Measurements from ENCODE around the gene ZBTB45.
"Not testable (repeated sequence)": the region's sequence is repeated elsewhere in the genome, so short reads cannot be mapped to it uniquely, and the experiment has no call there.

ZBTB45 gene

DNA sequence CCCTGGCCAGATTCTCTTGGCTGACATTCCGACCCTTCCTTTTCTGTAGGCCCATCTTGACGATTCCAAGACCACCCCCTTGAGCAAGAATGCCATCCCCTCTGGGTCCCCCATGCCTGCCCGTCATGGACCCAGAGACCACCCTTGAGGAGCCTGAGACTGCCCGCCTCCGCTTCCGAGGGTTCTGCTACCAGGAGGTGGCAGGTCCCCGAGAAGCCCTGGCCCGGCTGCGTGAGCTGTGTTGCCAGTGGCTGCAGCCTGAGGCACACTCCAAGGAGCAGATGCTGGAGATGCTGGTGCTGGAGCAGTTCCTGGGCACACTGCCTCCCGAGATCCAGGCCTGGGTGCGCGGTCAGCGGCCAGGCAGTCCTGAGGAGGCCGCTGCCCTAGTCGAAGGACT lies 42.5 kb downstream of the ZBTB45 start:
- no peak for DNase-seq (ENCODE audit: extremely low read depth in 1 of 2, low read depth in 1 of 2)

DNA sequence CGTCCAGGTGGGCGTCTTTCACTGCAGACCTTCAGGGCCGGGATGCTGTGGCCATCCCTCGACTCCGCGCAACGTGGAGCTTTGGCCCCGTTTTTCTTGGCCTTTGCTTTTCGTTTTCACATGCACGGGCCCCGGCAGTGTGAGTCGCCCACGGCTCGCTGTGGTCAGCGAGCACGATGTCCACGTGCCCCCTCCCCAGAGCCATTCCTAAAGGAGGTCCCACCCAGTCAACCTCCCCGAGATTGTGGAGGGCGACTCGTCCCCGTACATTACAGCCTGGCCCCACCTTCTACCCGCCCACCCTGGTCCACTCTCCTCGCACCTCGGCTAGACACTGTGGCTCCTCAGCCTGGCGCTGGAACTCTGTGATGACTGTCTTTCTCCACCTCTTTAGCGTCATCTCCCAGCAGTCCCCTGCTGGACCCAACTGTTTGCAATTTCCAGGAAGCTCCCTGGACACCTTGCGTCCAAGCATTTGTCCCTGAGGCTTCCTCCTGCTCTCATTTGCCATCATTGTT lies 43.1 kb downstream of the ZBTB45 start:
- DNase-seq (ENCODE audit: extremely low read depth in 1 of 2, low read depth in 1 of 2) = no peak

GRCh38 chr19:58475714-58476497 lies 43.7 kb downstream of the ZBTB45 start, which contains the start of gene ZNF446:
Gene ZNF446 (plus strand): TSS chr19:58476352. CDS start chr19:58477219, 867 bp downstream.
- peak; percentile 89 to 90 for DNase-seq (ENCODE audit: extremely low read depth in 1 of 2, low read depth in 1 of 2)

DNA sequence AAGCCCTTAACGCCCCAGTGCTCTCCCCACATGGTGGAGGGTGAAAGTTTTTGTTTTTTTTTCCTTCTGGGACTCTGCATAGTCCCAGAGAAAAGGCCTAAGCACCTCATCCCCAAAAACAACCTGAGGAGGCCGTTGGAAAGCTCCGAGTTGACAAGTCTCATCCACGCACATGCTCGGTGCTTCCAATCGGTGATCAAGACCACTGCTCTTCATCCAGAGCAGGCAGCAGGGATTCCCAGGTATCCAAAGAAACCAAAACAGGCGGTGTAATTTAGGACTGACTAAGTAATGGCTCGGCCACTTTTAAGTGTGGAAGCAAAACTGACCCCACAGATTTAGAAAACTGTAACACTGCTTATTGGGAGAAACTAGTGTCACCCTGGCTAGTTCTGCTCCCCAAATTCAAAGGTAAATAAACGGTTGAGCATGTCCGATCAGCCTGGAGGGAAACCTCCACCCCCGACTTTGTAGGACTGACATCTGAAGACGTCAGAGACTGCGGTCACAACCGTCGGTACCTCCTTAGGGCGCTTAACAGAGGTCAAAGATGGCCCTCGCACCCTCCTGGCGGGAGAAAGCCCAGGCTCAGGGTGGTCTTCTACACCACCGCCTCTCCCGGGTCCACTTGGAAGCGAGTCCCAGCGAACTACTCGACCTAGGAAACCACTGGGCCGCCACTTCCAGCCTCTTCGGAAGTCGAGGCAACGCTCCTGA lies 44.5 kb downstream of the ZBTB45 start:
- DNase-seq (ENCODE audit: extremely low read depth in 1 of 2, low read depth in 1 of 2) = no peak

- DNase-seq (ENCODE audit: extremely low read depth in 1 of 2, low read depth in 1 of 2) = no peak
Observed at GRCh38 chr19:58474291-58474996, 45.2 kb downstream of the ZBTB45 start.

GRCh38 chr19:58473775-58474174 lies 45.8 kb downstream of the ZBTB45 start:
- no peak for DNase-seq (ENCODE audit: extremely low read depth in 1 of 2, low read depth in 1 of 2)

DNA sequence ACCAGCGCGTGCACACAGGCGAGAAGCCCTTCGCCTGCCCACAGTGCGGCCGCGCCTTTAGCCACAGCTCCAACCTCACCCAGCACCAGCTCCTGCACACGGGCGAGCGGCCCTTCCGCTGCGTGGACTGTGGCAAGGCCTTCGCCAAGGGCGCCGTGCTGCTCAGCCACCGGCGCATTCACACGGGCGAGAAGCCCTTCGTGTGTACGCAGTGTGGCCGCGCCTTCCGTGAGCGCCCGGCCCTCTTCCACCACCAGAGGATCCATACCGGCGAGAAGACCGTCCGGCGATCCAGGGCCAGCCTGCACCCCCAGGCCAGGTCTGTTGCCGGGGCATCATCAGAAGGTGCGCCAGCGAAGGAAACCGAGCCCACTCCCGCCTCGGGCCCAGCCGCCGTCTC lies 47.9 kb downstream of the ZBTB45 start:
- DNase-seq (ENCODE audit: extremely low read depth in 1 of 2, low read depth in 1 of 2) = no peak

GRCh38 chr19:58470837-58471543 lies 48.6 kb downstream of the ZBTB45 start:
- not testable (repeated sequence) for DNase-seq (ENCODE audit: extremely low read depth in 1 of 2, low read depth in 1 of 2)

DNA sequence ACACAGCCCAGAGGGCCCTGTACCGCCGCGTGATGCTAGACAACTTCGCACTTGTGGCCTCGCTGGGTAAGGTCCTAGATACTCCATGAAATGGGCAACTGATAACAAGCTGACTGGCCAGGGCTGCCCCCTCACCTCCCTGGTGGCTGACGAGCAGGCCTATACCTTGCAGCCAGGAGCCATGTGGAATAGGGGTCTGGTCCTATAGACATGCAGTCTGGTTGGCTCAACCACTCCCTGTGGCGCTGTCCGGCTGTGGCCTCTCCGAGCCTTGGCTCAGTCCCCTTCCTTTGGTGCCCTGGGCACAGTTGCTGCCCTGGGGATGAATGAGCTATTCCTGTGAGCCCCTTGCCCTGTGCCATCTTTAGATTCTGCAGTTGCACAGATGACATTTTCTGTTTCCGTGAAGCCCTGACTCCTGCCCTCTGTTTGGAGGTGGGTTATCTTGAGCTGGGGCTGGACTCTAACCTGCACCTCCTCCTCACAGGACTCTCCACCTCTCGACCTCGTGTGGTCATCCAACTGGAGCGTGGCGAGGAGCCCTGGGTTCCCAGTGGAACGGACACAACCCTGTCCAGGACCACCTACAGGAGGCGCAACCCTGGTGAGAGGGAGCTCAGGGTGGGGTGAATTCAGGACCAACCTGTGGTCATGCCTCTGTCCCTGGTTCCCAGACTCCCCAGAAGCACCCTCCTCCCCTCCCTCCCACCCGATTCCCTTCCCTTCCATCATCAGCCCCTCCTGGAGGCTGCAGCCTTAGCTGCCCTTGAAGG lies 50.2 kb downstream of the ZBTB45 start:
- no peak for DNase-seq (ENCODE audit: extremely low read depth in 1 of 2, low read depth in 1 of 2)

GRCh38 chr19:58468216-58468839 lies 51.3 kb downstream of the ZBTB45 start:
- DNase-seq (ENCODE audit: extremely low read depth in 1 of 2, low read depth in 1 of 2) = no peak

GRCh38 chr19:58466760-58467589 lies 52.6 kb downstream of the ZBTB45 start, which contains the start of gene ZNF324:
Gene ZNF324 (plus strand): TSS chr19:58467080. CDS start chr19:58469186, 2,106 bp downstream.
- DNase-seq (ENCODE audit: extremely low read depth in 1 of 2, low read depth in 1 of 2) = peak; percentile 96 to 97

DNA sequence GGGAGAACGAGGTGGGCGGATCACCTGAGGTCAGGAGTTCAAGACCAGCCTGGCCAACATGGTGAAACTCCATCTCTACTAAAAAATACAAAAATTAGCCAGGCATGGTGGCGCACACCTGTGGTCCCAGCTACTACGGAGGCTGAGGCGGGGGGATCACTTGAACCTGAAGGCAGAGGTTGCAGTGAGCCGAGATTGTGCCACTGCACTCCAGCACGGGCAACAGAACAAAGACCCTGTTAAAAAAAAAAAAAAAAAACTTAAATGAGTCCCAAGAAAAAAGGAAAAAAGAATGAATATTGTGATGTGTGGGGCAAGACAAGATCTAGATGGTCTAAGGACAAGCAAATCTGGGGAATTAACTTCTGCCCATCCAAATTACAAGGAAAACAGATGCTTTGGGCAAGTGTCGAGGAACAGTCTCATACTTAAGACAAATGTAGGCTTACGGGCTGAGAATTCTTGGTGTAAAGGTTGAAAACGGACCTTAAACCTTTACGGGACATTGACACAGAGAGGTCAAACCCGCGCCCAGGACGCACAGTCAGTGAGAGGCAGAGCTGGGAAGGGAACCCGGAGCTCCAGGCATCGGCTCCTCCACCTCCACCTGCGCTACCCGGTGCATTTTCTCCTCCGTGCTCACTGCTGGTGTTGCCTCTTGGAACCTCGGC lies 53.4 kb downstream of the ZBTB45 start:
- no peak for DNase-seq (ENCODE audit: extremely low read depth in 1 of 2, low read depth in 1 of 2)
